GM12864 (cell line): ENCODE measurements around the gene CTNNA3.

Experiments used
- DNase-seq: peaks from one replicate; pipeline ENCODE4 v3.0.0-alpha.2; 2011; ENCODE audit warnings: low read depth
- H3K4me3 ChIP-seq: 2 replicates; pipeline ENCODE4 v1.5.1; 2011; ENCODE audit warnings: mild to moderate bottlenecking, low read depth, low read length, control low read depth
- CTCF ChIP-seq: IDR thresholded peaks from 2 replicates; pipeline ENCODE4 v1.5.1; 2011; ENCODE audit warnings: low read depth, mild to moderate bottlenecking, moderate library complexity, low read length, control low read depth, inconsistent platforms; ENCODE audit errors: missing control alignments

The CTNNA3 gene

DNA sequence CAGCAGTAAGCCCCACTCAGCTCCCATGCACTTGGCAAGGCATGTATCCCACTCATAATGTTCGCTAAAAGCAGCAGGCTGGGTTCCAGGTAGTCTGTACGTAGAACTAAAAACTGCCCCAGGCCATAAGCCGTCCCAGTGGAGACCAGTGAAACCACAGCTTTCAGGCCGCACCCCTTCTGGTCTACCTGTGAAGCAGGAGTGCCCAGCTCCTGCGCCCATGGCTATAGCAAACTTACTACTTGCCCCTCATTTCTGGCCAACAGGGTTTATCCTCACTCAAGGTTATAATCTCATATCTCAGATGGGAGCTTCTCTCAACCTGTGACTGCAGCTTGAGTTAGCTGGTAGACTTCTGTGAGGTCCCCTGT lies 1108.3 kb downstream of the CTNNA3 start:
- no peak for DNase-seq
- H3K4me3 ChIP-seq = no peak overlapping the region
- TF ChIP-seq CTCF = no peak

GRCh38 chr10:66586897-66587679 lies 1108.9 kb downstream of the CTNNA3 start:
- no peak for DNase-seq
- no peak overlapping the region for H3K4me3 ChIP-seq
- TF ChIP-seq CTCF = no peak

DNA sequence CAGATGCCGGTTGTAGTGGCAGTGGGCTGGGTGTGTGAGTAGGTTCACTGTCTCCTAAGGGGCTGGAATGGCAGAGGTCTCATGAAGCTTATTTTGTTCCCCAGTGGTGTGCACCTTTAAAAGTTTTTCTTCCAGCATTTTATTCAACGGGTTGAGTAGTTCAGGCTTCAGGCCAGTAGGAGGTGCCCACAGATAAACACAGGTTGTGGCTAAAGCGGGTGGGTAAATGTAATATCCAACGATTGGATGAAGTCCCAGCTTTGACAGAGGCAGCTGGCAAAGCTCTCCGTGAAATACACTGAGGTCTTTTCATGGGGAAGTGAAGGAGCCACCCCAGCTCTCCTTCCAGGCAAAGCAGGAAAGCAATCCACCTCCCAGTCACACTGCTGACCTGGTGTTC lies 1109.9 kb downstream of the CTNNA3 start:
- TF ChIP-seq CTCF = no peak
- DNase-seq = no peak
- no peak overlapping the region for H3K4me3 ChIP-seq

DNA sequence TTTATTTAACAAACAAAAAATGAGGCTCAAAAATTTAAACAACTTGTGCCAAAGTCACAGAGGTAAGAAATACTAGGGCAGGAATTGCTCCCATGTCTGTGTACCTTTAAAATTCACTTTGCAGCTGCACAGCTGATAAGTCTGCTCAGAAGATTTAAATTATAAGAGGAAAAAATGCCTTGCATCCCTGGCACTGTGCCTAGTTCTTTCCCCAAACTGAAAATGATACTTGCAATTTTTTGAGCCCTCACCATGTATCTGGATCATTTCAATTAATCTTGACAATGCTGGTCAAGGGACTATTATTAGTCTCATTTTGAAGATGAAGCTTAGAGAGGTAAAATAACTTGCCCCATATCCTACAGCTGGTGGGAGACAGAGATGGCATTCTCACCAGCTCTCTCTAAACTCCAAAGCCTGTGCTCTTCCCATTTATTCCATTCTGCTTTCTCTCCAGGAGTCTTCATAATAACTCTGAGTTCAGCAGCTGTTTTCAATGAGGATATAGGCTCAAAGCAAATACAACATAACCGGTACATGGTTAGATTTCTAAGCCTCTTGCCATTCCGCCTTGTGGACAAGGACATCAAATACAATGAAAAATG lies 1120.6 kb downstream of the CTNNA3 start:
- DNase-seq = no peak

DNA sequence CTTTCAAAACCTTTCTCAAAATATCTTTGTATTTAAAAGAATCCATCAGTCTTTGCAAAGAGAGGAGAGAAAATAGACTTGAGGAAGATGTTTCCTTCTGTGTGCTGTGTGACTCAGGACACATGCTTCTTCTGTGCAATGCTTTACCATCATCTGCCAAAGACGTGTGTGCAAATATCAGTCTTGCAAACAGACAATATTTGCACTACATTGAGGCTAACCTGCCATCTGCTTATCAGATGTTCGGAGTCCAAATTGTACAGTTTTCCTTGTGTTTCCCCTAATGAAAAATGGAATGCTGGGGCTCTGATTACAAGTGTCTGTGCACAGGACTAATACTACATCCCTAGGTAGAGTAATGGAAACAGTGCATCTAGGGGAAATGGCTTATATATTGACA lies 1123.3 kb downstream of the CTNNA3 start:
- DNase-seq = no peak
- no peak for TF ChIP-seq CTCF
- no peak overlapping the region for H3K4me3 ChIP-seq

More for the DNA sequence above, 1120.6 kb downstream of the CTNNA3 start:
- H3K4me3 ChIP-seq = no peak overlapping the region
- TF ChIP-seq CTCF = no peak

DNA sequence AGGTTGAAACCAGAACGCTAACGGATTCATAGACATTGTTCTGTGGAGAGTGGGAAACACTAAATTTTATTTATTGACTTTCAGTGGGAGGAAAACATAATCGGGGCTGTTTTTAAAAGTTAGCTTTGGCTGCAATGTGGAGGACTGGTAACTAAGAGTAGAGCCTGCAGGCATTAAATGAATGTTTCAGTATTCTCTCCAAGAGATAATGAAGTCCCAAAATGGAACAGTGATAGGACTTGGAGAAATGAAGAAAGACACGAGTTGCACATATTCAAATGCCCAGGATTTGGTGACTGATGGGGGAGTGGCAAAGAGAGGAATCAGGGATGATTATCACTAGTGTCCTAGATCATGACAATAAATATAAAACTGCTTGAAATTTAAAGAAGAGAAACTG lies 1130.0 kb downstream of the CTNNA3 start:
- DNase-seq = no peak
- no peak for TF ChIP-seq CTCF
- no peak overlapping the region for H3K4me3 ChIP-seq

DNA sequence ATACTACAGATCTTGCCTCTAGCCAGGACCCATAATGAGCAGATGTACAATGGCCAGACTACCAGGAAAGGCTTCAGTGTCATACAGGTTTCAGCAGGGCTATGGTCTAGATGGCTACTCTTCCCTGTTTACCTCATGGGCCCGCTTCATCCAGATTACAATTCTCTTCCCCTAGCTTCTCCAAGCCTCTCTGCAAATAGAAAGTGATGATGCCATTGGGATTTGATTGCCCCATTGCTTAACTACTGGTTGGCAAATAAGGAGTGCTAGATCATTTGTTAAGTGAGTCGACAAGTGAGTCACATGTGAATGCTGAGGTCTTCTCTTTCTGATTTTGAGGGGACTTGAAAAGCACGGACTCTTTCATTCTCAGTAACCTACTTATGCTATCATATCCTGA lies 1131.7 kb downstream of the CTNNA3 start:
- no peak for DNase-seq
- TF ChIP-seq CTCF = no peak
- no peak overlapping the region for H3K4me3 ChIP-seq
